ENCODE results near the gene SLC35D1.
"Not testable (repeated sequence)": the region's sequence is repeated elsewhere in the genome, so short reads cannot be mapped to it uniquely, and the experiment has no call there.

SLC35D1 gene

GRCh38 chr1:66993076-66993475 is 60.9 kb downstream of the SLC35D1 start:
- DNase-seq (ENCODE audit: low read depth in 2 of 2, low spot score in 1 of 2) = no peak

GRCh38 chr1:66985835-66986234 is 68.1 kb downstream of the SLC35D1 start:
- DNase-seq (ENCODE audit: low read depth in 2 of 2, low spot score in 1 of 2) = no peak

DNA sequence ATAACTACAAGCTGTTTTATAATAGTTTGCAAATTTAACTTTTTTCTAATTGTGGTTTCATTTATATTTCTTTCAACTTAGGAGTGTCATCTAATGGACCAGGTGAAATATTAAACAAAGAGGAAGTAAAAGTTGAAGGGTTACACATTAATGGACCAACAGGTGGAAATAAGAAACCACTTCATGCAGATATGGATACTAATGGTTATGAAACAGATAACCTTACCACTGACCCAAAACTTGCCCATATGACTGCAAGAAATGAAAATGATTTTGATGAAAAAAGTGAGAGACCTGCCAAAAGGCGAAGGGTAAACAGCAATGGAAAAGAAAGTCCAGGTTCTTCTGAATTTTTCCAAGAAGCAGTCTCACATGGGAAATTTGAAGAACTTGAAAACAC is 69.5 kb downstream of the SLC35D1 start:
- no peak for DNase-seq (ENCODE audit: low read depth in 2 of 2, low spot score in 1 of 2)

DNA sequence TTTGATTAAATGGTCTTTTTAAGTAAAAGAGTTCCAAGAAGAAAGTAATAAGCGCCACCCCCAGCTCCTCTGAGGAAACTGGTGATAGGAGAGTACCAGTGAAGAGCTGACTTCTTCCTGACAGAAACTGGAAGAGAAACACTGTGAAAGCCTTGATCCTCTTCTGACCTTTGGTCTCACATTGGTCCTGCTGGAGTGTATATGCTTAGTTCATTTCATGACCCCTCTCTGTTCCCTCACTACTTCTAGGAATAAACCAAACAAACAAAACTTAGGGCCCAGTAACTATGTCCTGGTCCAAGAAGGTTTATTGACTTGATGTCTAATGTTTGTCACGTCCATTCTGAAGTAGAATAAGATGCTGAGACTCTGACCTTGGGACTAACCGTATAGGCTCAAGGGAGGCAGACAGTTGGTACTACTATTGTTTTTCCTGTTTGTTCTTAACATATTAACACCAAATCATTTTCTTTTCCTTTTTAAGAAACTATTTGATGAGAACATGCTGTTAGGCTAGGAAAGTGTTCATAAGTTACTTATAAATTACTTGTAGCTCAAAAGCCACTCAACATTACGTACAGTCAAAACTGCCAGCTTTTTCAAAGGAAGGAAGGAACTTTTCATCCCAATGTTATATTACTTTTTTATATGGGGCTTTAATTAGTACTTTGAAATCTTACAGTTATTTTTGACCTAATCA is 71.2 kb downstream of the SLC35D1 start:
- no peak for DNase-seq (ENCODE audit: low read depth in 2 of 2, low spot score in 1 of 2)

GRCh38 chr1:66981679-66982078 is 72.3 kb downstream of the SLC35D1 start:
- DNase-seq (ENCODE audit: low read depth in 2 of 2, low spot score in 1 of 2) = peak in 1 of 2 donors; percentile 11

- no peak for DNase-seq (ENCODE audit: low read depth in 2 of 2, low spot score in 1 of 2)
Observed at GRCh38 chr1:66980745-66981367, 73.1 kb downstream of the SLC35D1 start.

- not testable (repeated sequence) for DNase-seq (ENCODE audit: low read depth in 2 of 2, low spot score in 1 of 2)
Observed at GRCh38 chr1:66979621-66980020, 74.3 kb downstream of the SLC35D1 start.

- no peak for DNase-seq (ENCODE audit: low read depth in 2 of 2, low spot score in 1 of 2)
Observed at GRCh38 chr1:66978201-66978600, 75.7 kb downstream of the SLC35D1 start.

DNA sequence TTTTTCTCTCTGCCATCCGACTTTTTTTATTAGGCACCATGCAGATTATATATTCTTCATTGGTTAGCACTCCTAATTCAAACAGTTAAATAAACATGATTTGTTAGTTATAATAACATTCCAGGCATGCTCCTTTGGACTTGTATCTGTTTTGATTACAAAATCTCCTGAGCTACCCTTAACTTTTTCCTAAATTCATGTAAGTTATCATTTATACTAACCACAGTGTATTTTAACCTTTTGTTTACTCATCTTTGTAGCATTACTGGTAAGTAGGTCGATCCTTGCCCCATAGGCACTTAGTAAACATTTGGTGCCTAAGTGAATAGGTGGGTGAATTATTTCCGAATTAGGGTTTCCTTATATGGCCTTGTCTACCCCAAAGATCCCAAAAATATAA is 85.4 kb downstream of the SLC35D1 start:
- no peak for DNase-seq (ENCODE audit: low read depth in 2 of 2, low spot score in 1 of 2)

DNA sequence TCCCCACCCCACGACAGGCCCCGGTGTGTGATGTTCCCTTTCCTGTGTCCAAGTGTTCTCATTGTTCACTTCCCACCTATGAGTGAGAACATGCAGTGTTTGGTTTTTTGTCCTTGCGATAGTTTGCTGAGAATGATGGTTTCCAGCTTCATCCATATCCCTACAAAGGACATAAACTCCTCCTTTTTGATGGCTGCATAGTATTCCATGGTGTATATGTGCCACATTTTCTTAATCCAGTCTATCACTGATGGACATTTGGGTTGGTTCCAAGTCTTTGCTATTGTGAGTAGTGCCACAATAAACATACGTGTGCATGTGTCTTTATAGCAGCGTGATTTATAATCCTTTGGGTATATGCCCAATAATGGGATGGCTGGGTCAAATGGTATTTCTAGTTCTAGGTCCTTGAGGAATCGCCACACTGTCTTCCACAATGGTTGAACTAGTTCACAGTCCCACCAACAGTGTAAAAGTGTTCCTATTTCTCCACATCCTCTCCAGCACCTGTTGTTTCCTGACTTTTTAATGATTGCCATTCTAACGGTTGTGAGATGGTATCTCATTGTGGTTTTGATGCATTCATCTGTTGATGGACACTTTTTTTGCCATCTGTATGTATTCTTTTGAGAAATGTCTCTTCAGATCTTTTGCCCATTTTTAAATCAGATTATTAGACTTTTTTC is 87.6 kb downstream of the SLC35D1 start:
- DNase-seq (ENCODE audit: low read depth in 2 of 2, low spot score in 1 of 2) = not testable (repeated sequence)

DNA sequence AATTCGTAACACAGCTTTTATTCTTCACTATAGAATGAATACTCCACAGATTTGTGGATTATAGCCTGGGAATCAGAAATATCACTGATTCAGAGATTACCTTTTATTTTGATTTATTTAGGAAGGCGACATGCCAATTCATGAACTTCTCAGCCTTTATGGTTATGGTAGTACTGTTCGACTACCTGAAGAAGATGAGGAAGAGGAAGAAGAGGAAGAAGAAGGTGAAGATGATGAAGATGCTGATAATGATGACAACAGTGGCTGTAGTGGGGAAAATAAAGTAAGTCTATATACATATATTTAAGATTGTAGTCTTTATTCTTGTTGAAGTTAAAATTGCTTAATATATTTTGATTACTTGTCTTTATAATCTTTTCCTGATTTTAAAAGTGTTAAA is 96.0 kb downstream of the SLC35D1 start:
- no peak for DNase-seq (ENCODE audit: low read depth in 2 of 2, low spot score in 1 of 2)

GRCh38 chr1:66954208-66954607 is 99.7 kb downstream of the SLC35D1 start:
- DNase-seq (ENCODE audit: low read depth in 2 of 2, low spot score in 1 of 2) = no peak

GRCh38 chr1:66951513-66951912 is 102.4 kb downstream of the SLC35D1 start:
- no peak for DNase-seq (ENCODE audit: low read depth in 2 of 2, low spot score in 1 of 2)

Data from stimulated activated CD8-positive, alpha-beta memory T cell treated with anti-CD3 and anti-CD28 coated beads, Interleukin-4, amount 100 ng/mL, for 1 hour (primary cell).